Loucy (cell line): ENCODE data around the gene ZNF850.

ENCODE experiments used
- CTCF ChIP-seq: fragments of 200-600 bp; sonication (generic); conservative IDR thresholded peaks from 2 replicates; pipeline ENCODE4 v1.5.1; 2014; ENCODE audit warnings: mild to moderate bottlenecking, antibody characterized with exemption, low read length
- EZH2phosphoT487 ChIP-seq: fragments of 200-600 bp; IDR thresholded peaks from 2 replicates; pipeline ENCODE4 v1.6.1; 2018; ENCODE audit warnings: antibody characterized with exemption, mild to moderate bottlenecking, moderate library complexity, borderline replicate concordance

GRCh38 chr19:36688058-36688457 is 84.5 kb downstream of the ZNF850 start:
- no peak for TF ChIP-seq CTCF
- TF ChIP-seq EZH2phosphoT487, result no peak
